ENCODE data around the gene CDH26.
"Not testable (repeated sequence)": the region's sequence is repeated elsewhere in the genome, so short reads cannot be mapped to it uniquely, and the experiment has no call there.

CDH26 gene

GRCh38 chr20:59948828-59949720, 9.1 kb upstream of the CDH26 start:
- H3K27me3 Mint-ChIP-seq, result no peaks in the 10 kb centered on the region
- intact Hi-C loops (cut with micrococcal nuclease), result loop anchor here (5.0 to 10.0 kb wide), 2 partner anchors 106 to 313 kb away; no protein-coding TSS in a partner anchor
- H3K27ac Mint-ChIP-seq, result no peak overlapping the region
- peaks cover 31% of the 10 kb centered on the region for H3K36me3 Mint-ChIP-seq (ENCODE audit: low read depth)
- H3K4me3 Mint-ChIP-seq, result no peak overlapping the region
- H3K4me1 Mint-ChIP-seq (ENCODE audit: low read depth), result peaks cover 21% of the 10 kb centered on the region
- no peaks in the 10 kb centered on the region for H3K9me3 Mint-ChIP-seq

- no peaks in the 10 kb centered on the region for H3K27me3 Mint-ChIP-seq
- intact Hi-C loops (cut with micrococcal nuclease), result loop anchor here (5.0 to 10.0 kb wide), 2 partner anchors 105 to 312 kb away; no protein-coding TSS in a partner anchor
- peaks cover 20% of the 10 kb centered on the region for H3K4me1 Mint-ChIP-seq (ENCODE audit: low read depth)
- H3K36me3 Mint-ChIP-seq (ENCODE audit: low read depth), result peaks cover 23% of the 10 kb centered on the region
- no peaks in the 10 kb centered on the region for H3K9me3 Mint-ChIP-seq
- H3K27ac Mint-ChIP-seq, result no peak overlapping the region
- no peak overlapping the region for H3K4me3 Mint-ChIP-seq
These were observed 8.3 kb upstream of the CDH26 start for GRCh38 chr20:59949911-59950310.

- intact Hi-C loops (cut with micrococcal nuclease), result no loop called here
- H3K4me1 Mint-ChIP-seq (ENCODE audit: low read depth), result peaks cover 6% of the 10 kb centered on the region
- no peak overlapping the region for H3K4me3 Mint-ChIP-seq
- H3K36me3 Mint-ChIP-seq (ENCODE audit: low read depth), result peaks cover 22% of the 10 kb centered on the region
- no peaks in the 10 kb centered on the region for H3K27me3 Mint-ChIP-seq
- H3K9me3 Mint-ChIP-seq, result no peaks in the 10 kb centered on the region
- no peak overlapping the region for H3K27ac Mint-ChIP-seq
These were observed 3.5 kb upstream of the CDH26 start for GRCh38 chr20:59954718-59955117.

- Mint-ChIP-seq H3K27ac (no peak overlapping the region), H3K4me1 (ENCODE audit: low read depth) (peaks cover 6% of the 10 kb centered on the region), H3K4me3 (no peak overlapping the region), H3K36me3 (ENCODE audit: low read depth) (peaks cover 19% of the 10 kb centered on the region), H3K9me3 (no peaks in the 10 kb centered on the region), H3K27me3 (no peaks in the 10 kb centered on the region)
- intact Hi-C loops (cut with micrococcal nuclease), result no loop called here
These were observed 3.0 kb upstream of the CDH26 start for GRCh38 chr20:59955131-59955796.

GRCh38 chr20:59957568-59957967, 655 bp upstream of the CDH26 start:
- H3K9me3 Mint-ChIP-seq; H3K36me3 Mint-ChIP-seq (ENCODE audit: low read depth); H3K27ac Mint-ChIP-seq; intact Hi-C loops (cut with micrococcal nuclease); H3K27me3 Mint-ChIP-seq; H3K4me3 Mint-ChIP-seq: not testable (repeated sequence)
- peaks cover 16% of the 10 kb centered on the region for H3K4me1 Mint-ChIP-seq (ENCODE audit: low read depth)

GRCh38 chr20:59958626-59959025, 403 bp downstream of the CDH26 start:
- no peaks in the 10 kb centered on the region for H3K36me3 Mint-ChIP-seq (ENCODE audit: low read depth)
- H3K27ac Mint-ChIP-seq, result no peak overlapping the region
- H3K27me3 Mint-ChIP-seq, result no peaks in the 10 kb centered on the region
- peaks cover 16% of the 10 kb centered on the region for H3K4me1 Mint-ChIP-seq (ENCODE audit: low read depth)
- no peaks in the 10 kb centered on the region for H3K9me3 Mint-ChIP-seq
- intact Hi-C loops (cut with micrococcal nuclease), result no loop called here
- no peak overlapping the region for H3K4me3 Mint-ChIP-seq

- Mint-ChIP-seq H3K27me3 (no peaks in the 10 kb centered on the region), H3K9me3 (no peaks in the 10 kb centered on the region), H3K27ac (no peak overlapping the region), H3K4me3 (no peak overlapping the region), H3K36me3 (ENCODE audit: low read depth) (no peaks in the 10 kb centered on the region), H3K4me1 (ENCODE audit: low read depth) (peaks cover 10% of the 10 kb centered on the region)
- intact Hi-C loops (cut with micrococcal nuclease), result no loop called here
These were observed 3.2 kb downstream of the CDH26 start for GRCh38 chr20:59961423-59961822.

- H3K4me1 Mint-ChIP-seq (ENCODE audit: low read depth), result peaks cover 10% of the 10 kb centered on the region
- no peak overlapping the region for H3K27ac Mint-ChIP-seq
- no peak overlapping the region for H3K4me3 Mint-ChIP-seq
- H3K27me3 Mint-ChIP-seq, result no peaks in the 10 kb centered on the region
- intact Hi-C loops (cut with micrococcal nuclease), result no loop called here
- H3K9me3 Mint-ChIP-seq, result no peaks in the 10 kb centered on the region
- no peaks in the 10 kb centered on the region for H3K36me3 Mint-ChIP-seq (ENCODE audit: low read depth)
These were observed 3.9 kb downstream of the CDH26 start for GRCh38 chr20:59962155-59962554.

GRCh38 chr20:59966428-59966827, 8.2 kb downstream of the CDH26 start:
- no peaks in the 10 kb centered on the region for H3K9me3 Mint-ChIP-seq
- intact Hi-C loops (cut with micrococcal nuclease), result no loop called here
- no peak overlapping the region for H3K4me3 Mint-ChIP-seq
- H3K36me3 Mint-ChIP-seq (ENCODE audit: low read depth), result no peaks in the 10 kb centered on the region
- no peaks in the 10 kb centered on the region for H3K27me3 Mint-ChIP-seq
- H3K27ac Mint-ChIP-seq, result no peak overlapping the region
- peaks cover 13% of the 10 kb centered on the region for H3K4me1 Mint-ChIP-seq (ENCODE audit: low read depth)

GRCh38 chr20:59971428-59971827, 13.2 kb downstream of the CDH26 start:
- Mint-ChIP-seq H3K27me3 (no peaks in the 10 kb centered on the region), H3K4me1 (ENCODE audit: low read depth) (peaks cover 14% of the 10 kb centered on the region), H3K9me3 (no peaks in the 10 kb centered on the region), H3K27ac (no peak overlapping the region), H3K36me3 (ENCODE audit: low read depth) (no peaks in the 10 kb centered on the region), H3K4me3 (no peak overlapping the region)
- intact Hi-C loops (cut with micrococcal nuclease), result no loop called here

GRCh38 chr20:59972037-59972801, 14.0 kb downstream of the CDH26 start:
- H3K4me1 Mint-ChIP-seq (ENCODE audit: low read depth), result peaks cover 14% of the 10 kb centered on the region
- intact Hi-C loops (cut with micrococcal nuclease), result no loop called here
- no peak overlapping the region for H3K27ac Mint-ChIP-seq
- H3K9me3 Mint-ChIP-seq, result no peaks in the 10 kb centered on the region
- H3K4me3 Mint-ChIP-seq, result no peak overlapping the region
- no peaks in the 10 kb centered on the region for H3K27me3 Mint-ChIP-seq
- no peaks in the 10 kb centered on the region for H3K36me3 Mint-ChIP-seq (ENCODE audit: low read depth)

GRCh38 chr20:59976156-59976782, 18.0 kb downstream of the CDH26 start:
- intact Hi-C loops (cut with micrococcal nuclease), result no loop called here
- Mint-ChIP-seq H3K4me1 (ENCODE audit: low read depth) (peaks cover 9% of the 10 kb centered on the region), H3K9me3 (no peaks in the 10 kb centered on the region), H3K27ac (no peak overlapping the region), H3K4me3 (no peak overlapping the region), H3K27me3 (no peaks in the 10 kb centered on the region), H3K36me3 (ENCODE audit: low read depth) (no peaks in the 10 kb centered on the region)

GRCh38 chr20:59977086-59977485, 18.9 kb downstream of the CDH26 start:
- Mint-ChIP-seq H3K9me3 (no peaks in the 10 kb centered on the region), H3K36me3 (ENCODE audit: low read depth) (no peaks in the 10 kb centered on the region), H3K27ac (no peak overlapping the region), H3K4me3 (no peak overlapping the region), H3K27me3 (no peaks in the 10 kb centered on the region), H3K4me1 (ENCODE audit: low read depth) (peaks cover 1% of the 10 kb centered on the region)
- intact Hi-C loops (cut with micrococcal nuclease), result no loop called here

Data from dendritic cell treated with granulocyte-macrophage colony-stimulating factor and Interleukin-4, amounts not matched to agents 40 ng/mL and 50 ng/mL, for 4 days (primary cell).